A172 (cell line): ENCODE results near the gene RBM3. TPM values are rescaled to one million over a fixed set of nuclear protein-coding genes. Genes with fewer than 3 reads are reported as not detected.

Source experiments
- DNase-seq: peaks from one replicate; pipeline ENCODE4 v3.0.0-alpha.2; 2015; ENCODE audit warnings: low spot score
- total RNA-seq: library from RNA; depleted of rRNA; stranded (reverse); fragments of >200 nt; shearing (Covaris generic); gene quantifications from 2 replicates; pipeline ENCODE4 v1.2.3, GENCODE V29; 2014

RBM3 gene
- total RNA-seq, 1 experiment from 2014 or later, result 126 TPM

GRCh38 chrX:48576108-48576507 lies 1.8 kb downstream of the RBM3 start:
- no peak for DNase-seq

- DNase-seq, result no peak
These were observed 4.4 kb downstream of the RBM3 start for GRCh38 chrX:48578661-48579128.

GRCh38 chrX:48579259-48579658 lies 5.0 kb downstream of the RBM3 start:
- no peak for DNase-seq

- DNase-seq, result no peak
These were observed 6.4 kb downstream of the RBM3 start for GRCh38 chrX:48580662-48581061.

GRCh38 chrX:48584698-48585097 lies 10.4 kb downstream of the RBM3 start:
- no peak for DNase-seq

GRCh38 chrX:48589482-48590162 lies 15.3 kb downstream of the RBM3 start:
- DNase-seq, result no peak

GRCh38 chrX:48590203-48591103 lies 16.2 kb downstream of the RBM3 start:
- no peak for DNase-seq

GRCh38 chrX:48591255-48591791 lies 17.0 kb downstream of the RBM3 start:
- peak; percentile 88 for DNase-seq

GRCh38 chrX:48592971-48593370 lies 18.7 kb downstream of the RBM3 start:
- DNase-seq, result no peak

GRCh38 chrX:48595929-48596328 lies 21.6 kb downstream of the RBM3 start:
- DNase-seq, result no peak

- peak; percentile 87 for DNase-seq
These were observed 23.3 kb downstream of the RBM3 start, which contains the start of gene WDR13 for GRCh38 chrX:48597353-48598264. TSS of gene WDR13 (plus strand) at chrX:48597492. CDS start at chrX:48597997, 505 bp downstream.

- DNase-seq, result no peak
These were observed 24.3 kb downstream of the RBM3 start for GRCh38 chrX:48598614-48599013.

GRCh38 chrX:48599341-48599740 lies 25.1 kb downstream of the RBM3 start:
- DNase-seq, result no peak

- no peak for DNase-seq
These were observed 25.9 kb downstream of the RBM3 start for GRCh38 chrX:48600226-48600625.

GRCh38 chrX:48601741-48602394 lies 27.6 kb downstream of the RBM3 start:
- DNase-seq, result no peak

- DNase-seq, result no peak
These were observed 30.4 kb downstream of the RBM3 start for GRCh38 chrX:48604701-48605100.

- no peak for DNase-seq
These were observed 31.8 kb downstream of the RBM3 start for GRCh38 chrX:48606091-48606490.

GRCh38 chrX:48611703-48612102 lies 37.4 kb downstream of the RBM3 start:
- DNase-seq, result no peak

- no peak for DNase-seq
These were observed 39.3 kb downstream of the RBM3 start for GRCh38 chrX:48613502-48614160.

GRCh38 chrX:48616576-48616975 lies 42.3 kb downstream of the RBM3 start:
- no peak for DNase-seq
